Kidney tubule cell (primary cell): Measurements from ENCODE around the gene LAMB2.
A peak's percentile ranks its signal among the peaks of the same experiment; 100 is the strongest.

ENCODE experiments used
- DNase-seq: peaks from one replicate; pipeline ENCODE4 v3.0.0-alpha.2; 2018; ENCODE audit warnings: low spot score

LAMB2 gene

DNA sequence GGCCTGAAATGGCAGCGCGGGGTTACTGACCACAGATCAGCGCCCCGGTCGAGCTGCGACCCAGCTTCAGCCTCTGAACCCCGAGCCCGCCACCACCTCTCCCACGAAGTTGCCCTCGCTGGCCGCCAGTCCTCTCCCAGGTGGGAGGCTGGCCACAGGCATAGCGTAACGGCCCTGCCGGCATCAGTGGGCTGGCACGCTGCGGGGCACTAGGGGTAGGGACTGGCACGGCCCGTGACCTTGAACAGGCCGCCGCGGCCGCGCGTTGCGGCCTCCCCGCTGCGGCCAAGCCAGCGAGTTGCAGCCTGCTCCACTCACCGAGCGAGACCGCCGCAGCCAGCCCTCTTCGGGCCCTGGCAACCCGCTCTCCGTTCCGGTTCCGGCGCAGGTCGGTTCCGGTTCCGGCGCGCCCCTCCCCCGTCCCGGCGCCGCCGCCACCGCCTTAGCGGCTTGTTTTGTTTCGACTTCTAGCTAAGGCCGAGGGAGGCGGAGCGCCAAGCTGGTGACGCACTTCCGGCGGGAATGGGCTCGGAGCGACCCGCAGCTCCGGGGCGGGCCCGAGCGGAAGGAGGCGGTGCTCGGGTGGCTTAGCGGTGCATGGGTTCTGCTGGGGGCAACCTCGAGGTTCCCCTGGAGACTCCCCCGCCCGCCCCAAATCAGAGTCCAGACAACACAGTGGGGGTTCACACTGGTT lies 12.3 kb downstream of the LAMB2 start, which contains the start of gene USP19:
USP19 (minus strand) TSS at position 386 of the 694 bp plus-strand sequence. CDS start 1,678 bp downstream, outside the sequence.
- DNase-seq, result peak; percentile 90

DNA sequence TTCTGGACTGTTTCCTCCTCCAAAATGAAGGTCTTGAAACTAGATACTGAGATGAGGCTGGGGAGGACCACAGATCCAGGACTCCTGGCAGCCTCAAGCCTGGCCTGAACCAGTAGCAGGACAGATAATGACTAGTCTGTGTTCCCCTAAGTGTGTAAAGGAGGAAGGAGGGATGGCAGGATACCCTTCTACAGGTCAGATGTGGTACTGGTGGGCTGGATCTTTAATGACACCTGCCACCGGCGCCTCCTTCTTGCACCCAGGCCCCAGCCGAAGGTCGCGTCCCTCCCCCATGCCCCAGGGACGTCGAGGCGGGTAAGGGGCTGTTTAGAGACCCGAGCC lies 12.8 kb downstream of the LAMB2 start:
- DNase-seq, result no peak

DNA sequence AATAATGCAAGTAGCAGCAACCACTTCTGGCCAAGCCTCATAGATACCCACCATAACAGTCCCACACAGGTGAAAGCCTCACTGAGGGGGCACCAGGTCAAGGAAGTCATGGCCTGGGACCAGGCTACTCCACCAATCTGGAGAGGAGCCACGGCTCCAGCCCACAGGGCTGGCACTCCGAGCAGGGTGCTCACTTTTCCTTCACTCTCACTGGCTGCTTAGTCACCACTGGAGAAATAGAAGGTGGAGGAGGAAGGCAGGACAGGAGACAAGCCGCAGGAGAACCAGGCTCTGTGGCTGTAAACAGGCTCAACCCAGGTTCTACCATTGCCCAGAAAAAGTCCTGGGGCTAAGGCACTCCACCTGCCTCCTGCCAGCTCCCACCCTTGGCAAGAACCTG lies 13.4 kb downstream of the LAMB2 start:
- DNase-seq, result peak; percentile 53

DNA sequence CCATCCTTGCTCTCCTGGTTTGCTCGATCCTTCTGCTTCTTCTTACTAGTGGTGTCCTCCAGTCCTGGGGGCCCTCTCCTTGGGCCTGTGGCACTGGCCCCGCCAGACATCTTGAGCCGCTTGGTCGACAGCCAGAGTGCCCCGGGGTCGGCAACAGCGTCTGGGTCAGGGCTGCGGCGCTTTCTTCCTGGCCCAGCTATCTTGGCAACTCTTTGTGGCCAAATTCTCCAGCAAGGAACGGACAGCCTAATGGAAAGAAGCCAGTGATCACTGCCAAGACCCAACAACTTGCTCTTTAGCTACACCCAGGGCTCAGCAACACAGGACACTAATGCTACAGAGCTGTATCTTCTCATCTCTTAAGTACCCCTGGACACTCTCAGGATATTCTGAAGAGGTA lies 13.8 kb downstream of the LAMB2 start:
- no peak for DNase-seq

DNA sequence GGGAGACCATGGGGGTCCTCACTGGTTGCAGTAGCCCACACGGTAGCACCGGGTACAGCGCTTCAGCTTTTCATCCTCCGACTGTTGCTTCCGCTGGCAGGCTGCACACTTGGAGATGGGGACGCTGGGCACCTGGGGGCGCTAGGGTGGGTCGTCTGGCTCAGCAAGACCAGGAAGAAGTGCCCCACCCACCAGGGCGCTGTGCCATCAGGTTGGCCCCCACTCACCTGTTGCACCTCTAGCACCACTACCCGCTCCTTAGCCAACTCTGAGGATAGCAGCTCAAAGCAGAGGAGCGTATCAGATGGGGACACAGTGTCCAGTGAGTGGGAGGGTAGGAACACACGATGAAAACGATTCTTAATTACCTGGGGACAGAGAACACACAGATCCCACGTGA lies 20.6 kb downstream of the LAMB2 start:
- DNase-seq, result no peak

DNA sequence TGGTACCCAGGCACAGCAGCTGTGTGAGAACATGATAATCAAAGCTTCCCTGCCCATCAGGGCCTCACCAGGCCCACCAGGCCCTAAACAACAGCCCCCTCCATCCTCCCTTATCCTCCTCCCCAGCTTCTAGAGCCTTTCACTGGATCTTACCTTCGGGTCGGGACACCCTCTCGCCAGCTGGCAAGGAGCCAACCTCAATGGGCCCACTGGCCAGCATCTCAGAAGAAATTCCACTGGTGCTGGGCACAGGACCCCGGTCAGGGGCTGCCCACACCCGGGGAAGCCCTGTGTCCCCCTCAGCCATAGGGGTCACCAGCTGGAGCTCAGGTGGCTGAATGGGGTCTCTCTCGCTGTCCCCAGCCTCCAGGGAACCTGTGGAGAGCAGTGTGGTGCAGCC lies 21.5 kb downstream of the LAMB2 start:
- DNase-seq, result no peak

DNA sequence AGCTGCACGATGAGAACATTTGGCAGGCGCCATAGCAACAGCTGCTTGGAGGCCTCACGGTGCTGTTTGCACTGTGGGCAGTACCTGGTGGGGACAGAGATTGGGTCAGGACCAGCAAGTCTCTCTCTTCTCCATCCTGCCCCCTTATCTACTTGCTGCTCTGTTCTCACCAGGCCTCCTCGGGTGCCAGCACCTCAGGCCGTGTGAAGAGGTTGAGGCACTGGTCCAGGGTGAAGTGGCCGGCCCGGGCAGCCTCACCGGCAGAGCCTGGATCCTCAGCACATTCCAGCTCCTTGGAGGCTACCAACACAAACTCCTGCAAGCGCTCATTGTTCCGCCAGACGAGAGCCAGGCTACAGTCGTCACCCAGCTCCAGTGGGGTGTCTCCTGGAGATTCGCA lies 22.1 kb downstream of the LAMB2 start:
- DNase-seq, result no peak

DNA sequence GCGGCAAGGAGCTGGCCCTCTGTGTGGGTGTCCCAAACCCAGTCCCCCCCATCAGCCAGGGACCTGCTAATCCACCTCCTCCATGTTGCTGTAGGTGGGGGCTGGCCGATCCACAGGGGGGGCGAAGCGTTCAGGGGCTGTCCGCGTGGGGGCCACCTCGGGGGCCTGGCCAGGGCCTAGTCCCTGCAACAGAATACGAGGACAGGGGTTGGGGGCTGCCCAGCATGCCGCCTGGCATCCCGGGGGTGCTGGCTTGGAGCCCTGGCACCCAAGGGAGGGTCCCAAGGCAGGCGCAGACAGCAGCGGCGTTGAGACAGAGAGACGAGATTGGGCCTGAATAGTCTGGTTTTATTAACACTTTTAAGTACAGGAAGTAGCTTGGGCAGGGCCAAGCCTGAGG lies 24.5 kb downstream of the LAMB2 start:
- DNase-seq, result no peak

DNA sequence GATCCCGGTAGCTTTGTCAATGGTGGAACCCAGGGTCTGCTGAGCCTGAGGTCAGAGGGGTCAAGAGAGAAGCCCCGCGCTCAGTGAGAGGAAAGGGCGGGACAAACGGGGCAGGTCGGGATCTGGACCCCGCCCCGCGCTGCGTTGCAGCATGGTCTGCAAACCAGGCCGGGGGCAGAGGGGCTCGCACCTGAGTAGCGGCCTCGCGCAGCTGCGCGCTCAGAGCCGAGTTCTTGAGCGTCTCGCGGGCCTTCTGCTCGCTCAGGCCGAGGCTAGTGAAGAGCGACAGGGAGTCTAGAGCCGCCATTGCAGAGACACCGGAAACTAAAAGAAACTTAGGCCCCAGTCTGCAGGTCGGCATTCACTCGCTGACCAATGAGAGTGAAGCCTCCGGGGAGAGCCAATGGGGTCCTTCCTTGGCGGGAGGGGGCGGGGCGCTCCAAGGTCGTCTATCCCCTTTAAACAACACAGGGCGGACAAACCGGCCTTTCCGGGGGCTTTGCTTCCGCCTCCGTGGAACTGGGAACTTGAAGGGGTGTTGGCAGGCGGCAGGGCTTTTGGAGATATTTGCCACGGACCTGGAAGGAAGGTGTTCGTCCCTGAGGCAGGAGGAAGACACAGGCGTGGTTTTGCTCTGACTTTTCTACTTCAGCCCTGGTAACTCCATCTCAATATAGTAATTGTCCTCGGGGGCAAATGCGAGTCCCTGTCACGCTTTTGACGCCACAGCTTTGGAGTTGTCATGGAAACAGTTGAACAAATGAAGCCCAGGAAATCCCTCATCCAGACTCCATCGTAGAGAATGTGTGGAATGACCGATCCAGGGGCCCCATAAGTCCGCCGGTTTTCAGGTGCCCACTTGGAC lies 28.2 kb downstream of the LAMB2 start, which contains the start of gene QARS1:
QARS1 (minus strand) TSS at position 331 of the 865 bp plus-strand sequence; CDS start at position 307, 24 bp downstream.
- peak; percentile 92 for DNase-seq

DNA sequence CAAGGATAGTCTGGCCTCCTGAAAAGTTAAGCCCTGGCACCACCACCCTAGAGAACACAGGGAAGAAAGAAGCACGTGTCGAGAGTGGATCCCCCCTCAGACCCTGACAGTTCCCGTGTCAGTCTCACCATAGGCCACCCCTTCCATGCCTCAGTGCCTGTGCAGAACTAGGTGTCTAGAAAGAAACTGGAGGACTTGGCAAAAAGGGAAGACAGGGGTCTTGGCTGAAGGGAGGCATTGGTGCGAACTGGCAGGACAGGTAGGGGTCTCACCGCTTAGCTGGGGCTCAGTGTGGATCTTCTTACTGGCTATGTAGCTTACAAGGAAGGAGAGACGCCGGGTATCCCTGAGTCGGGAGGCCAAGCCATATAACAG lies 28.8 kb downstream of the LAMB2 start:
- no peak for DNase-seq

DNA sequence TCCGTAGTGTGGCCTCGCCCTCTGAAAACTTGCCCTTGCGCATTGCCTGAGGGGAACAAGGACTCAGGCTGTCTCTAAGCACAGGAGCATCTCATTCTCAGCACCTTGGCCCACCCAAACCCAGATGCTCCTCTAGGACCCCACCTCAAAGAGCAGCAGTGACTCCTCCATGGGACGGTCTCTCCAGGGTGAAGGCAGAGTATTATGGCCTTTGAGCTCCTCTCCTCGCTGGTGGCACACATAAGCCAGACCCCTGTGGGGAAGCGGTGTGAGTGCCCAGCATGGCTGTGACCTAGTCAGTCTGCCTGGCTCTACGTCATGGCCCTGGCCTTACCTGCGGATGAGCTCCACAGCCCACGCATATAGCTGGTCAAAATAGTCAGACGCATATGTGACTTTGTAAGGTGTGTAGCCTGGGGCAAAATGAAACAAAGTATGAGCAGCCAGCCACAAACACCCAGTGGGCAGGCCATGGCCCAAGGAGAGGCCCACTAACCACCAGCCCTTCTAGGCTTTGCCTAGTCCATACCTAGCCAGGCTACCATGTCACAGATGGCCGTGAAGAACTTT lies 32.7 kb downstream of the LAMB2 start:
- DNase-seq, result no peak

DNA sequence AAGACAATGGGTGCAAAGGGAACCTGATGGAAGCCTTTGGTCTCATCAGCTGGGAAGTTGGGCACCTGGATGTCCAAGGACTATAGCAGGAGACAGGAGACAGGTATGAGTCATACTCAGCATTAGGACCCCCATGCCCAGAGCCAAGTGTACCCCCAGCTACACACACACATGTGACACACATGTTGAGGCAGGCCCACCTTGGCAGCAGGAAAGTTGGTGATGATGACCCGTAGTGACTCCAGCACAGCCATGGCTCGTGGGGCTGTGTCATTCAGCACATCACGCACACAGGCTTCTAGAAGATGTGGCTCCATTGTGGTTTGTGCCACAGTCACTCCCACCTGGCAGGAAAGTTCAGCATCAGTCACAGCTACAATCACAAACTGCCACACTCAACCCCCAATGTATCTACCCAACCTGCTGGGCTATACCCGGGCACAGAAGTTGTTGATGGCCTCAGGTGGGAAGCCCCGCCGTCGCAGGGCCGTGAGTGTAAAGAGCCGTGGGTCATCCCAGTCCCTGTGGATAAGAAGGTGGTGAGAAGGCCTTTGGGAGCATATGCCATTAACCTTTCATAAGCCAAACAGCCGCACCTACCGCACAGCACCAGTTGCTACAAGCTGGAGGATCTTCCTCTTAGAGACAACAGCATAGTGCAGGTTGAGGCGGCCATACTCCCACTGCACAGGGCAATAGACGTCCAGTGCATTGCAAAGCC lies 33.8 kb downstream of the LAMB2 start:
- DNase-seq, result no peak

DNA sequence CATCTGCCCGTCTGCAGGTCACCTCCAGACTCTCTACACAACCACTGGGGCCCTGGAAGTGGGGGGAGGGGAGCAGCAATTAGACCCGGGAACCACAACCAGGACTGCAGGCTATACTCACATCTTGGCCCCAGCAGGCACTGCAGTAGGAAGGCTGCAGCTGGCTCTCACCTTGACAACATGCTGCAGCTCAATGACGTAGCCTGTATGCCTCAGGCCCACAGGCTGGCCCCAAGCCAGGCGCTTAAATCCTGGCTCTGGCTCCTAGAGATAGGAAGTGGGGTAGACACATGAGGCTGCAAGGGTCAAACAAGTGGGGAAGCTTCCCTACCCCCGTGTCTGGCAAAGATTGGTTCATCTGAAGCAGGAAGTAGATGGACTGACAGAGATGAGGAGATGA lies 34.4 kb downstream of the LAMB2 start:
- DNase-seq, result peak; percentile 42

DNA sequence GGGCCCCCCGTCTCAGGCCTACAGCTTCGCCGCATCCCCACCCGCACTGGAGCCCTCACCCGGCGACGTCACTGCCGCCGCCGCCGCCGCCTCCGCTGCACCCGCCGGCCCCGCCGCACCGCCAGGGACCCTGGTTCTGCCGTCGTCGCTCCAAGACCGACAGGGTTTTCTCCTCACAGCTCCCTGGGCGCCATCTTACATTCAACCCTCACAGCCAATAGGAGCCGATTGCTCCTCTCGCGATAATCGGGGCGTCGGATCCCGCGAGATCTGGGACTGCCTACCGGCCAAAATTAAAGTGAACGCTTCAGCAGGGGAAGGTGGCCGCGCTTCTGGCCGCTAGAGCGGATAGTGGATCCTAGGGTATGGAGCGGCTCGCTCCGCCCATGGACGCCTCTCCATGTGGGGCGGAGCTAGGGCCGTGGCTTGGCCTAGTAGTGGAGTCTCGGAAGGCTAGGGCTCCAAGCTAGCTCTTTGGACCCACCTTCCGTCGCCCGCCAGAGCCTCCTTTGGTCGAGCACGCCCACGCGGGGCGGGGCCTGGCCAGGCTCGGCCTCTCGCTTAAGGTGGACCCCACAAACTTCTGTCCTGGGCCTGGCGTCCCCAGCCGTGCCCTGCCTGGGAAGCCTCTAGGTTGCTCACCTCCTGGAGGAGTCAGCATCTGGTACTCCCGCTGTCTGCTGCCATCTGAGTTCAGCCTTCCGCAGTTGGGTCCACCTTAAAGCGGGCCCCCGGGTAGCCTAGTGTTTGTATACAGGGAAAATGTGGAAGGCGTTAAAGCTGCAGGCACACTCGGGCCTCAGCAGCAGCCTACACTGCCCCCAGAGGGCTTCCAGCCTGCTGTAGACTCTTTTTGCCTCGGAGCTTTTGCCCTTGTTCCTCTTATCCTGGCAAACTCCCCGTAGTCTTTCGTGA lies 38.7 kb downstream of the LAMB2 start, which contains the start of gene QRICH1:
QRICH1 (minus strand) TSS at position 219 of the 915 bp plus-strand sequence. CDS start 17,054 bp downstream, outside the sequence.
- peak; percentile 98 for DNase-seq

DNA sequence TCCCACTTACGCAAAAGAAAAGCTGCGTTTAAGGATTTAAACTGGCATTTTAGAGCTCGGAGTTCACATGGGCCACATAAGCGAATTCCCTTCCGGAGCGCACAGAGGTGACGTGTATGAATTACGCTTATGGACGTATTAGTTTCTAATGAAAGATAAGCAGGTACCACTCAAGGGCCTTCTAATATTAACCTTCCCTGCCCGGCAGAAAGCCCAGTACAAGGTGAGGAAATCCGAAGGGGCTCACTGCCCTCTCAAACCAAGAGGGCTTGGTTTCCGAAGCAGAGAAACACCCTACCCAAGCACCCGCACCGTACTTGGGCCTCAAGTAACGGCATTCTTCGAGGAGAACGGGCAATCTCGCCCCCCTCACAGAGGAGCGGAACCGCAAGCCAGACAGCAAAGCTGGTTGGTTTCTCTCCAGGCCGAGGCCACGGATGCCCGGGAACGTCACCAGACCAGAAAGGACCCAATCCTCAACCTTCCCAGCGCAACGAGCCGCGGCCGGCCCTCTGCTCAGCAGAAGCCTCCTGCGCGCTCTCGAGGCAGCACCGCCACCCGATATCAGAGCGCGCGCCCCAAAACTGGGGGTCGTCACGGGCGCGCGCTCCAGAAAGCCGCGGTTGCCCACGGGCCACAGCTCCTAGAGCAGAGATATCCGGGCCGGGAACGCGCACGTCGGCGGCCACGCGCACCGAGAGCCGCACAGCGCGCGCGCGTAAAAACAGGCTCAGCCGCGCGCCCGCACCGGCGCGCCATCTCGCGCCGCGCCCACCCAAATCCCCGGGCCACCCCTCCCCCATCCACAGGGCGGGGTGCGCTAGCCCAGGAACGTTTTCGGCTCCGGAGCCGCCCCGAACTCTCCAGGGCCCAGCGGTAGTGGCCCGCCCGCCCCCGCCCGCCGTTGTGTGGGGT lies 39.7 kb downstream of the LAMB2 start:
- peak; percentile 77 for DNase-seq

DNA sequence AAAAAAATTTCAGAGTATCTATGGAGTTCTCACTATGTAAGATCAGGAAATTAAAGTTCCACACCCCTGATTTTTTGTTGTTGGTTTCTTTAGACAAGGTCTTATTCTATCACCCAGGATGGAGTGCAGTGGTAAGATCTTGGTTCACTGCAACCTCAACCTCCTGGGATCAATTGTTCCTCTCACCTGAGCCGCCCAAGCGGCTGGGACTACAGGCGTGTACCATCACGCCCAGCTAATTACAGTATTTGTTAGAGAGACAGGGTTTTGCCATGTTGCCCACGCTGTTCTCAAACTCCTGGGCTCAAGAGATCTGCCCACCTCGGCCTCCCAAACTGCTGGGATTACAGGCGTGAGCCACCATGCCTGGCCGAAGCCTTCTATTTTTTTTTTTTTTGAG lies 51.4 kb downstream of the LAMB2 start:
- DNase-seq, result no peak

DNA sequence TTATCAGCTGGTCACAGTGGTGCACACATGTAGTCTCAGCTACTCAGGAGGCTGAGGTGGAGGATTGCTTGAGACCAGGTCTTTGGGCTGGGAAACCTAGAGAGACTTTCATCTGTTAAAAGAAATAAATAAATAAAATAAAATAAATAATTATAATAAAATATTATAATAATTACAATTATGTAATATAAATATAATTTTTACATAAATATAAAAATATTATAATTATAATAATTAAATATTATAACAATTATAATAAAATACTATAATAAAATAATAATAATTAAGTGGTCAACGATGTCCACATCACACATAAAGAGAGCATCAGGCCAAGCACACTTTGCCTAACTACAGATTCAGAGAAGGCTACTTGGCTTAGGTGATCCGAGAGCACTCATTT lies 53.6 kb downstream of the LAMB2 start:
- no peak for DNase-seq

DNA sequence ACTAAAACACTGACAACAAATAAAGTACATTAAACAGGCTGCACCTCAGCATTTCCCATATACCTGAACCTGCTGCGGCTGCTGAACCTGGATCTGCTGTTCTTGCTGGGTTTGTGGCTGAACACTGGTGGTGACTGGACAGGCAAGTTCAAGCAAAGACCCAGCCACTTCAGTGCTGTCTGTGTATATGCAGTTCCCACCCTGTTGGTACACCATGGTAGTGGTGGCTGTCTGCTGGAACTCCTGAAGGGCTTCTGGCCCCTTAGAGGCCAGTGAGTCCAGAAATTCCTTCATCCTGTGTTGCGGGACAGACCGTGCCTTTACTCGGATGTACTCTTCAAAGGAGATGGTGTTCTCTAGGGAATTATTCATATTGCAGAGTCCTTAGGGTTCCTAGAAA lies 56.2 kb downstream of the LAMB2 start:
- no peak for DNase-seq

DNA sequence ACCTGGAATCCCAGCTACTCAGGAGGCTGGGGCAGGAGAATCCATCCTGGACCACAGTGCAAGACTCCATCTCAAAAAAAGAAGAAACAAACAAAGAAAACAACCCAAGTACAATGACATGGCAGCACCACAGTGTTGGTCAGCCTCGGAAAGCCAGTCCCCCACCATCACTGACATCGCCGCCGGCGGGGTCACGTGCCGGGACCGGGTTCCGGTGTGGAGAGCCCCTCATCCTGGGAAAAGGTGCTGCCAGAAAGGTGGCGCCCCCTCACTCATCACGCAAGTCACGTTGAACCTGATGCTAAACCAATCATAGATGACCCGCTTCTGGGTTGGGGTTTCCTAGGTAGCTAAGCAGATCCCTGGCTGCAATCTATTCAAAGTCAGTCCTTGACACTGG lies 56.7 kb downstream of the LAMB2 start:
- DNase-seq, result no peak
